Adrenal gland (tissue), 12 donors: ENCODE data around the gene STK39. TPM values are rescaled to one million over a fixed set of nuclear protein-coding genes. Genes with fewer than 3 reads are reported as not detected.

ENCODE experiments used
- DNase-seq, 7 donors: peaks; one replicate each; pipeline ENCODE4 v3.0.0-alpha.2; 2019 to 2020
- H3K27ac ChIP-seq, 5 donors: fragments of 200-600 bp; sonication (generic) in 4 of 5; 1 replicate in 3 of 5; 2 replicates in 2 of 5; pipeline versions ENCODE4 v1.5.1 to v1.8.0; 2016 to 2020; ENCODE audit warnings: mild to moderate bottlenecking in 1 of 5
- H3K27me3 ChIP-seq: fragments of 200-600 bp; 2 replicates; pipeline ENCODE4 v1.8.0; 2021
- H3K36me3 ChIP-seq, 2 donors: fragments of 200-600 bp; replicated peaks in 1 of 2; 1 replicate in 1 of 2; 2 replicates in 1 of 2; pipeline versions ENCODE4 v1.5.1 to v1.8.0; 2018 to 2022
- H3K4me1 ChIP-seq, 2 donors: fragments of 200-600 bp; replicated peaks in 1 of 2; 1 replicate in 1 of 2; 2 replicates in 1 of 2; pipeline versions ENCODE4 v1.5.1 to v1.8.0; 2018 to 2021
- H3K4me3 ChIP-seq, 4 donors: fragments of 200-600 bp; sonication (generic) in 3 of 4; one replicate each; pipeline ENCODE4 v1.5.1; 2016 to 2018
- H3K9me3 ChIP-seq, 3 donors: fragments of 200-600 bp; sonication (generic) in 1 of 3; replicated peaks in 1 of 3; 1 replicate in 2 of 3; 2 replicates in 1 of 3; pipeline versions ENCODE4 v1.5.1 to v1.8.0; 2016 to 2021
- CTCF ChIP-seq, 6 experiments: fragments of 450-650 bp in 4 of 6; fragments of 200-600 bp in 2 of 6; sonication (generic) in 1 of 6; IDR thresholded peaks; 1 replicate in 5 of 6; 2 replicates in 1 of 6; pipeline versions ENCODE4 v1.5.1 to v1.8.0; 2016 to 2021; ENCODE audit warnings: antibody characterized with exemption in 6 of 6, mild to moderate bottlenecking in 2 of 6, moderate library complexity in 1 of 6
- POLR2A ChIP-seq, 2 donors: fragments of 450-650 bp; IDR thresholded peaks; one replicate each; pipeline ENCODE4 v1.6.1; 2017; ENCODE audit warnings: antibody characterized with exemption in 2 of 2, mild to moderate bottlenecking in 2 of 2, moderate library complexity in 1 of 2
- WGBS, 4 donors: extraction: QIAGEN DNeasy Blood & Tissue Kit in 2 of 4; methylation state at CpG; one replicate each; pipeline versions ENCODE4 v1.1.5 to v1.1.7; 2013 to 2017; 5-methylcytosine and 5-hydroxymethylcytosine counted together
- intact Hi-C, 2 donors: fragments of 100-400 bp; cut with DNase I; formaldehyde crosslinking; loops; one replicate each; pipeline versions ENCODE4 v1.14.1 to v1.15.0; 2022 to 2023
- polyA plus RNA-seq, 3 donors: library from polyadenylated mRNA; stranded (reverse); fragments of 200-250 nt in 2 of 3; fragments of 350-450 nt in 1 of 3; fragmentation: Illumina TruSeq in 1 of 3; extraction: RNeasy Lipid Tissue Mini Kit (QIAGEN cat#74804) in 1 of 3; gene quantifications; one replicate each; pipeline ENCODE4 v1.2.3, GENCODE V29; 2013 to 2014
- total RNA-seq, 9 donors: library from RNA; depleted of rRNA in 4 of 9; stranded (reverse); fragments of >200 nt in 4 of 9; fragments of 120-200 nt in 1 of 9; fragmentation: NEBNext Ultra II Directional in 1 of 9; extraction: Animal tissue kit (Norgen Biotek cat#: 25700) in 1 of 9; gene quantifications; one replicate each; pipeline versions ENCODE4 v1.1.0 to v1.2.4, GENCODE V29; 2013 to 2023
- donor health status: healthy with polysubstance abuse.
- donor health status: Bipolar disorder and iron deficiency.
- donor health status: DM: yes; HTN: yes; CAD: no.
- donor health status: DM: no; HTN: no; CAD: no.
- donor health status: DM: no; HTN: no; CAD: no.
- donor health status: DM: yes; HTN: yes; CAD: no.

STK39 gene
- total and polyA plus RNA-seq, 12 donors, result 2.4 to 11.1 (median 5.8) TPM

DNA sequence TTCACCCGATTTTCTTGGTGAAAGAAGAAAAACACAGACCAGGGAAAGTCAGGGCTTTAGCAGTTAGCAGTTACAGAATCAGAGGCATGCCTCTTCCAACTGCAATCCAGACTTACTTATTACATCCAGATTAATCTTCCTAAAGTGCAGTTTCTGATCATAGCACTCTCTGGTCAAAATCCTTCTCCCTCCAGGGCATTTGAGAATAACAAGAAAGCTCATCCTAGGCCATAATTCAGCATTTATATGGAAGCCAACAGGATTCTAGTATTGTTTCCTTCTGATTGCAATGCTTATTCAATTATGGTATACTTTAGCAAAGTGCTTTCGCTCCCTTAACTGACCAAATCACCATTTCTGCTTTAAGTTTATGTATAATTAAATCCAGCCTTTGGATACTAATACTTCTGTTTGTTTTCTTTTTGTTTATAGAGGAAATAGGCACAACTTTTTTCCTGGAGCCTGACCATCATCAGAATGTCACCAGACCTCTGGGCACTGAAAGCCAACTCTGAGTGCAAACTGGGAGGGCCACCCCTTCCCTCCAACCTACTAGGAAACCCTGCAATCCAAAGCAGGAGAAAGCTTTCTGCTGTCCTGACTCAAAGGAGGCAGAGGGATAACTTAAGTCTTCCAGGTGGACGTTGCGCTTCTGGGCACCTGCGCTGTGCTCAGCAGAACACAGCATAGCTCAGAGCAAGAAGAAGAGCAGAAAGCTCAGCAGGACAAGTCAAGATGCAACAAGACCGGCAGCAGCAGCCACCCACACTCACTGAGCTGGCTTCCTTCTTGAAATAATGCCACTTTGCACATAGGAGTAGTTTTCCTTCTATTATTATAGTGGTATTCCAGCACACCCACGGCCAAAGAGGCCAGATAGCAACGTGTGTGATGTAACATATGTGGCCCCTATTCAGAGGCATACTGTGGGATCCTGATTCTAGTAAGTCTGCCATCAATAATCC is 99.3 kb downstream of the STK39 start:
- no peaks in the 10 kb centered on the region for H3K27me3 ChIP-seq
- no peaks in the 10 kb centered on the region for H3K4me1 ChIP-seq
- intact Hi-C loops, result no loop called here
- DNase-seq, result no peak
- no peak overlapping the region for H3K4me3 ChIP-seq
- TF ChIP-seq CTCF (IDR thresholded peaks at IDR 0.05) (no peak), POLR2A (IDR thresholded peaks at IDR 0.05) (no peak)
- no peak overlapping the region for H3K27ac ChIP-seq
- 70 to 83% (median 74%) methylated on average over 6 to 8 of the region's 8 CpGs for WGBS, 4 donors
- no peaks in the 10 kb centered on the region for H3K36me3 ChIP-seq
- H3K9me3 ChIP-seq, result no peaks in the 10 kb centered on the region

- Histone ChIP-seq H3K27ac (no peak overlapping the region), H3K4me1 (no peaks in the 10 kb centered on the region), H3K27me3 (no peaks in the 10 kb centered on the region), H3K36me3 (no peaks in the 10 kb centered on the region), H3K9me3 (no peaks in the 10 kb centered on the region), H3K4me3 (no peak overlapping the region)
- no peak for DNase-seq
- intact Hi-C loops, result no loop called here
- TF ChIP-seq CTCF (IDR thresholded peaks at IDR 0.05) (no peak), POLR2A (IDR thresholded peaks at IDR 0.05) (no peak)
- WGBS, 4 donors, result 73 to 88% (median 80%) methylated on average over 9 of the region's 9 CpGs
Observed at GRCh38 chr2:168146892-168147810, 100.2 kb downstream of the STK39 start.

DNA sequence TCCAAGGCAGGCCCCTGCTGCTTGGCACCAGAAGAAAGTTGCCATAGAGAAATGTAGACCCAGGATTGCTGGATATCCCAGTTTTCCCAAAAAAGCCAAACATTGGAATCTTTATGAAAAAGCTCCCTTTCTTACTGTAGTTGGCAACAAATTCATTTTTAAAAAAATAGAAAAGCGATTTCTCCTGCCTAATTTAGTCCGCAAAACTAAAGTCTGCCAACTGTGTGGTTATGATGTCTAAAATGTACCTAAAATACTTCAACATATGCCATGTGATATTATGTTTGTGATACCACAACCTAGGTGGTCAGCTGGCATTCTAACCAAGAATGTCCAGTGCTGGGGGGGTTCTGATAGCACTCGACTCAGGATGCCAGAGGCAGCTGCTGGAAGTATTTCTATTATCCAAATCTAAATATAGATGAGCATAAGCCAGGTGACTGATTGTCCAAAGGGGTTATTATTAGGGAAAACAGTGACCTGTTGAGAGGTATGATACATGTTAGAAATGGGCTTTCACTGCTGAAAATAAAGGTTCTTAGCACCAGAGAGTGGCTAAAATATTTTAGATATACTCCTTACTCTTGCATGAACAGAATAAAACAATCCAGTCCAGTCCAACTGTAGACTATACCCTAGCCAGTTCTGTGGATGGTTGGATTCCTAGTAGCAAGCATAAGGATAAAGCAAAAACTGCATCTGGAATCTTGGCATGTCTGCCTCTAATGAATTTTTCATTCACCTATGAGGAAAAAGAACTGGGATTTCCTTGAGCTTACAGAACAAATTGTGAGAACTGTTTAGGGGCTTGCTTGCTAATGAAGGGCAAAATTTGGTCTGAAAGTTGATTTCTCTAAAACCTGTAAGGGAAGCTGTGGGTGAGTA is 101.7 kb downstream of the STK39 start:
- DNase-seq, result no peak
- H3K9me3 ChIP-seq, result no peaks in the 10 kb centered on the region
- 83 to 97% (median 93%) methylated on average over 3 of the region's 3 CpGs for WGBS, 4 donors
- intact Hi-C loops, result no loop called here
- no peaks in the 10 kb centered on the region for H3K27me3 ChIP-seq
- TF ChIP-seq POLR2A (IDR thresholded peaks at IDR 0.05) (no peak), CTCF (IDR thresholded peaks at IDR 0.05) (no peak)
- no peak overlapping the region for H3K27ac ChIP-seq
- H3K4me1 ChIP-seq, result no peaks in the 10 kb centered on the region
- H3K36me3 ChIP-seq, result no peaks in the 10 kb centered on the region
- H3K4me3 ChIP-seq, result no peak overlapping the region
